ENCODE results near the gene EMCN.
"Not testable (repeated sequence)": the region's sequence is repeated elsewhere in the genome, so short reads cannot be mapped to it uniquely, and the experiment has no call there.

The EMCN gene

DNA sequence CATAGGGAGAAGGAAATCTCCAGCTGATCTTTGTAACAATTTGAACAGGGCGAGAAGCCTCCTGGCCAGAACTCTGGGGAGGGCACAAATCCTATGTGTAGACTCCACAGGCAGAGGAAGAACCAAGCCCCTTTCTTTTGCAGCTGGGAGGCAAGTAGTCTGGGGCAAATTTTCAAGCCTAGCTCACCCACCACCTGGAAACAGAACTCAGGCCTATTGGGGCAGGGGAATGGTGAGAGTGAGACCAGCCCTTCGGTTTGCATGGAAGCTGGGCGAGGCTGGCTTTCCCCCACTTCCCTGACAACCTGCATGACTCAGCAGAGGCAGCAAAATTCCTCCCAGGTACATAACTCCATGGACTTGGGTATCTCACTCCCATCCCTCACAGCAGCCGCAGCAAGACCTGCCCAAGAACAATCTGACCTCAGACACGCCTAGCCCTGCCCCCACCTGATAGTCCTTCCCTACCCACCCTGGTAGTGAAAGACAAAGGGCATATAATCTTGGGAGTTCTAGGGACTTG is 138.2 kb downstream of the EMCN start:
- no peak for DNase-seq (ENCODE audit: low read depth in 2 of 2)

DNA sequence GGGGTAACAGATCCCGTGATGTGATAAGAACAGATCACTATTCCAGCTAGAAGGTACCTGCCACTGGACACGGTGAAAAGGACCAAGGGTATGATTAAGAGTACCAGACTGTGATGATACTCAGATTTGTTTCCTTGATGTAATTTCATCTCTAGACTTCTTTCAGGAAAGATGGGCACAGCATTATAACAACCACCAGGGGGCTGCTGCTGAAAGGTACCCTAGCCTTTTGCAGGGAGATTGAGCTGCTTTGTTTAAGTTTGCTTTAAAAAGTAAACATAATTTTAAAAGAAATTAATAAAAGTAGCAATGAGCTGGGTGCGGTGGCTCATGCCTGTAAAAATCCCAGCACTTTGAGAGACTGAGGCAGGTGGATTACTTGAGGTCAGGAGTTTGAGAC is 145.4 kb downstream of the EMCN start:
- DNase-seq (ENCODE audit: low read depth in 2 of 2): no peak

DNA sequence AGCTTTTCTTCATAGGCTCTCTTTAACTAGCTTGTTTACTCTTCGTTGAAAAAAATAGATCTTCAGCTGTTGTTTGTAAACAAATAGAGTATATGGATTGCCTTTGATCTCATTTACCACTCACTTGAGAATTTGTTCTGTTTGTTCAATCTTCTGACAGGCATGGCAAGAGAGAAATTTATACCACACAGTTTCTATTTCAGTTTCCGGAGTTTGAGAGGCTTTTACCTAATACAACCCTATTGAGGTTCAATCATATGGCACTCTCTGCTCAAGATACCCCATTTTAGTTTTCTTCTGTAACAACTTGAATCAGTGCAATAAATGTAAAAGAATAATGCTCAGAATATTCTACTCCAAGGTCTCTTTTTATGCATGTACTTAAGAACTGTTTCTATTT is 148.0 kb downstream of the EMCN start:
- DNase-seq (ENCODE audit: low read depth in 2 of 2): no peak

DNA sequence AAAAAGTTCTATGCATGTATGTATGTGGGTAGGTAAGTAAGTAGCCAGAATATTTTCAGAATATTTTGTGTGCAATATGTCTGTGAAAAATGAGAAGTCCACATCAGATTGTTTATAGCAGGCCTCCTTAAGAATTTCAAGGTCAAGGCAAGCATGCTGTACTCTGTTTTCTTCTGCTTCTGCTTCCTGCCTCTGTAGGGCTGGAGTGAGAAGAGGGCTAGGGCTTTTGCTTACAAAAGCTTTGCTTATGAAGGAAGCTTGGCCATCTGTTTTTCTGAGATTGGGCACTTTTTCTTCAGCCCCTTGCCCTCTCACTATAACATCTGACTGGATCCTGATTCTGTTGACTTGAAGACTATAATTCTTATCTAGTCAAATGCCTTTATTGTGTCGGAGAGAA is 150.4 kb downstream of the EMCN start:
- no peak for DNase-seq (ENCODE audit: low read depth in 2 of 2)

DNA sequence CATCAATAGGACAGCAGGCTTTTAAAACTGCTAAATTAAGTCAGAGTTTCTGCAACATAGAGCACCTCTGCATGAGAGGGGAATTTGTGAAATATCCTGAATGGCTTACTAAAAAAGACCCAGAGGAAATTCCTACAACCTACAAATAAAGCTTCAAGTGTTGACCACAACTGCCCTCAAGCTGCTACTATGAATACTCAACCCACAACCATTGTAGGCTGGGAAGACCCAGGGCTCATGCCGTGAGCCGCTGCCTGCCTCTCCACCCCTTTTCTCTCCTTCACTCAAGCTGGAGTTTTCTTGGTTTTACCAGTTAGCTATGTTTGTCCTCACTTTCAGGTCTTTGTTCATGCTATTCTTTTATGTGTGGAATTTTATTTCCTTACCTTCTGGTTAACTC is 151.6 kb downstream of the EMCN start:
- no peak for DNase-seq (ENCODE audit: low read depth in 2 of 2)

DNA sequence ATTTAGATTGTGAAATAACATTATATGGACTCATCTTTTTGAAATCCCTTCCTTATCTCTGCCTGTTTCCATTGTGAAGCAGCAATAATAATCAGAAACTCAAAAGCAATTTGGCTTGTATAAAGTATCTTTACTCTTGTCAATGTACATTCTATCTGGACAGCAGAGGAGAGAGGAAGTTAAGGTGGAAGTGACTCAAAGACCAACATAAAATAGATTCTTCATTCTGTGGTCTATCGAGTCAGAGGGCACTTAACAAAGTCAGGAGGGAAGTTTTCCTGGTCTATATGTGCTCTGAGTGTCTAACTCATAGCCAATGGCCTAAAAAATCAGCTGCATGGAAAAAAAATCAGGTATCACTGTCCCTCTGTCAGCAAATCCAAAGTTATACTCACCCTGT is 155.5 kb downstream of the EMCN start:
- no peak for DNase-seq (ENCODE audit: low read depth in 2 of 2)

DNA sequence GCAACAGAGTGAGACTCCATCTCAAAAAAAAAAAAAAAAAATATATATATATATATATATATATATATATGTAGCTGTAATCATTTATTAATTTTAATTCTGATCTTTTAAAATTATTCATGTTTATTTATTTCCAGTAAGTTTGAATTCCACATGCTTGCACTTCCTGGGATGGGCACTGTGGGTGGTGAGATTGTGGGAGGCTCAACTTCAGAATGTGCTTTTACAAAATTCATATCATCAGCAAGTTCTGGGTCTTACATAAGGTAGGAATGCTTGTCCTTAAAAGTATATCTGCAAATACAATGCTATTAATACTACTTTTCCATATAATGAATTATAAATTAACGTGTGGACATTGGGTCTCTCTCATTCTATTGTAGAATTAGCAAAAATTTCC is 156.5 kb downstream of the EMCN start:
- DNase-seq (ENCODE audit: low read depth in 2 of 2): no peak

DNA sequence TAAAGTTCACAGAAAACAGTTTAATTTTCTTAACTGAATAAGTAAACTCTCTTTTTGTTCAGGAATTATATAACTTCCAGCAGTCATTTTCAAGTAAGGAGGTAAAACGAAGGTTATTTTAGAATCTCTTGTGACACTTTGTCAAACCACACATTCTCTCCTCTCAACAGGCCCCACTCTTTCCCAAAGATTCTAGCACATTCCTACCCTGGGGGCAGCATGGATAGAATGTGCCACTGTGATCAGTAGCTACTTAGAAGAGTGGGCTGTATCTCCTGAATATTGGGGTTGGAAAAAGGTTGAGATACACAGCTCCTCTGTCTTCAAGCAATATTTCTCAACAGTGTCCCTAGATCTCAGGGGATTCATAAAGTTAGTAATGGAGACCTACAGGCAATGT is 157.6 kb downstream of the EMCN start:
- no peak for DNase-seq (ENCODE audit: low read depth in 2 of 2)

DNA sequence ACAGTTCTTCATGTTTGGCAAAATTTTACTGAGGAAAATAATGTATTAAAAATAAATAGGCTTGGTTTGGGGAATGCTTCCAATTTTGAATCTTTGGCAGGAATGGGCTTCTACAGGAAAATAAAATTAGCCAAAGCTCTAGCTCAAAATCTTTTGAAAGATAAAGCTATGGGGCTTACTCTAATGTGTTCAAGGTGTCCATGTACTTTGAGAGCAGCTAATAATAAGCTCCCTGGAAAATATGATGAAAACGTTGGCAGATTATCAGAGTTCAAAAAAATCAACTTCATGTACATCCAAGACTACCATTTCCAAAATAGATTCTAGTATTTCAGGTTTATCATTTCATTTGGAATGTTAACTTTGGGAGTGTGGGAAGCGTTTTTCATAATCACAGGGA is 158.4 kb downstream of the EMCN start:
- DNase-seq (ENCODE audit: low read depth in 2 of 2): no peak

DNA sequence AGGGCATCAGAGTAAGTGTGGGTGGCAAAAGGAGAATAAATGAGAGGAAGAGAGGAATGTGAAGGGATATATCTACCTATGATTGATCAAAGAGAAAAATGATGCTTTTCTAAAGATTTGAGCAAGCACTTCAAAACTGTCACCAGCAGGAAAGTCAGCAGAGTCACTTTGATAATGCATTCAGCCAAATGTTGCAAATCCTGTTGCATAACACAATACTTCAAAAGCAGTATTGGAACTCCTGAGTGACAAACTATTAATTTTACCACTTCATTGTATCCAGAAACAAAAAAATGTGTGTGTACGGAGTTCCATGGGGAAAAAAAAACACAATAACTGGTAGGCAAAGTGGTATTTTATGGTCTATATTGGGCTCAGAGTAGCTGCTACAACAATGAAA is 160.3 kb downstream of the EMCN start:
- DNase-seq (ENCODE audit: low read depth in 2 of 2): no peak

DNA sequence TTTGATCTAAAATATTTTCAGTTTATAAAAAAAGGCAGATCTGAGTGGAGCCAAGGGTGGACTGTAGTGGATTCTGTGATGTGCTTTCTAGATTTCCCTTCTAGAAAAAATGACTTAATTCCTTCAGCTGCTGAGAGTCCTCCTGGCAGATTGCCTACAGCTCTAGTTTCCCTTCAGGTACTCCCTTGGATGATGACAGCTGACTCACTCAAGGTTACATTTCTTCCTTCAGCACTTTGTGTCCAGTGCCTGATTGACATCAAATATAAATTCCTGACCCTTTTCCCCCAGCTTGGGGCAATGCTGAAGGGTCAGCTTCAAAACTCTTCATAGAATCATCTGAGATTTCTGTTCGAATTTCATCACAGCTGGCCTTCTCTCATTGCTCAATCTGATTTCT is 161.7 kb downstream of the EMCN start:
- DNase-seq (ENCODE audit: low read depth in 2 of 2): no peak

DNA sequence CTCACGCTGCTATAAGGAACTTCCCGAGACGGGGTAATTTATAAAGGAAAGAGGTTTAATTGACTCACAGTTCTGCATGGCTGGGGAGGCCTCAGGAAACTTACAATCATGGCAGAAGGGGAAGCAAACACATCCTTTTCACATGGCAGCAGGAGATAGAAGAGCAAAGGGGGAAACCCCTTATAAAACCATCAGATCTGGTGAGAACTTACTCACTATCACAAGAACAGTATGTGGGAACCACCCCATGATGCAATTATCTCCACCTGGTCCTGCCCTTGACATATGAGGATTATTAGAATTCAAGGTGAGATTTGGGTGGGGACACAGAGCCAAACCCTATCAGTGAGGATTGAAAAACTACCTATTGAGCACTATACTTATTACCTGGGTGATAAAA is 165.5 kb downstream of the EMCN start:
- not testable (repeated sequence) for DNase-seq (ENCODE audit: low read depth in 2 of 2)

DNA sequence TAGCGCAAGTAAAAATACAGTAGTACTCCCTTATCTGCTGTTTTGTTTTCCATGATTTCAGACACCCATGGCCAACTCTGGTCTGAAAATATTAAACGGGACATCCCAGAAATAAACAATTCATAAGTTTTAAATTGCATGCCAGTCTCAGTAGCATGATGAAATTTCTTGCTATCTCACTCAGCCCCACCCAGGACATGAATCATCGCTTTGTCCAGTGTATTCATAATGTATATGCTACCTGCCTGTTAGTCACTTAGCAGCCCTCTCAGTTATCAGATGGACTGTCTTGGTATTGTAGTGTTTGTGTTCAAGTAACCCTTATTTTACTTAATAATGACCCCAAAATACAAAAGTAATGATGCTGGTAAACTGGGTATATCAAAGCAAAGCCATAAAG is 169.3 kb downstream of the EMCN start:
- peak in 1 of 2 experiments; percentile 21 for DNase-seq (ENCODE audit: low read depth in 2 of 2)

DNA sequence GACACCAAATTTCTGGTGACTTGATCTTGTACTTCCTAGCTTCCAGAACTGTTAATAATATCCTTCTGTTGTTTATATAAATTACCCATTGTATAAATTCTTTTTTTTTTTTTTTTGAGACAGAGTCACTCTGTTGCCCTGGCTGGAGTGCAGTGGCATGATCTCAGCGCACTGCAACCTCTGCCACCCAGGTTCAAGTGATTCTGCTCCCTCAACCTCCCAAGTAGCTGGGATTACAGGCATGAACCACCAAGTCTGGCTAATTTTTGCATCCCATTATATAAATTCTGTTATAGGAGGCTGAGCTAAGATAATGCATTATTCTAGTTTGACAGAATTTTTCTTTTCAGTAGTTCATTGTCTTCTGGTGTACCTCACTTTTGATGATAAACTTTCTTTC is 170.6 kb downstream of the EMCN start:
- DNase-seq (ENCODE audit: low read depth in 2 of 2): no peak

DNA sequence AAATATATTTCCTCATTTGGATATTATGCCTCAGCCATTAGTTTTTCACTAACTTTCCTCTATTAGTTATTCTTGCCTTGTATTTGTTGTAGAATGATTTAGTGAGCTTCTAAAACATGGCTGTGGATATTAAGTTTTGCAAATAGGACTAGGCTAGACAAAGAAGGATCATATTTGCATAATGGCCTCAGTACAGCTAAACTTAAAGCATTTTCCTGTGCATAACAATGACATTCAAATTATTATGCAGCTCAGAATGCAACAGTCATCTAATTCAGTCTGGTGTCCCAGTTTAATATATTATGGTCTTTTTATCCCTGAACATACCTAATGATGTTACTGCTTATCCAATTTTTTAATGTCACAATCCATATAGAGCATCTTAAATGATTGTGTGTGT is 172.2 kb downstream of the EMCN start:
- DNase-seq (ENCODE audit: low read depth in 2 of 2): no peak

Data from fibroblast of skin of left biceps (primary cell).